GM19395 (cell line): ENCODE data around the gene SHC4.
A peak's percentile ranks its signal among the peaks of the same experiment; 100 is the strongest.
"Not testable (repeated sequence)": the region's sequence is repeated elsewhere in the genome, so short reads cannot be mapped to it uniquely, and the experiment has no call there.

ENCODE experiments used
- ATAC-seq: cut with Tn5 transposase; IDR thresholded peaks from one replicate; pipeline ENCODE4 v1.9.1; 2021; ENCODE audit warnings: mild to moderate bottlenecking, moderate library complexity; ENCODE audit not compliant: unreplicated experiment

Gene SHC4

GRCh38 chr15:48970926-48971325 lies 7.2 kb upstream of the SHC4 start:
- ATAC-seq: not testable (repeated sequence)

GRCh38 chr15:48968066-48968465 lies 4.3 kb upstream of the SHC4 start:
- ATAC-seq: no peak

- ATAC-seq: no peak
Measured at GRCh38 chr15:48967336-48967735, 3.6 kb upstream of the SHC4 start.

- peak; percentile 71 for ATAC-seq
Measured at GRCh38 chr15:48966595-48967301, 3.0 kb upstream of the SHC4 start.

- ATAC-seq: peak; percentile 61
Measured at GRCh38 chr15:48965972-48966371, 2.3 kb upstream of the SHC4 start.

GRCh38 chr15:48964898-48965297 lies 1.2 kb upstream of the SHC4 start:
- no peak for ATAC-seq

- ATAC-seq: peak; percentile 34
Measured at GRCh38 chr15:48962662-48963523, 826 bp downstream of the SHC4 start.

- ATAC-seq: no peak
Measured at GRCh38 chr15:48955967-48956366, 7.8 kb downstream of the SHC4 start.

GRCh38 chr15:48955370-48955769 lies 8.3 kb downstream of the SHC4 start:
- no peak for ATAC-seq

GRCh38 chr15:48954538-48954937 lies 9.2 kb downstream of the SHC4 start:
- no peak for ATAC-seq

- ATAC-seq: no peak
Measured at GRCh38 chr15:48946840-48947187, 16.9 kb downstream of the SHC4 start.

- no peak for ATAC-seq
Measured at GRCh38 chr15:48946074-48946839, 17.5 kb downstream of the SHC4 start.

- no peak for ATAC-seq
Measured at GRCh38 chr15:48945386-48945785, 18.3 kb downstream of the SHC4 start.

- ATAC-seq: no peak
Measured at GRCh38 chr15:48941904-48942303, 21.8 kb downstream of the SHC4 start.

GRCh38 chr15:48940508-48940907 lies 23.2 kb downstream of the SHC4 start:
- ATAC-seq: peak; percentile 86

GRCh38 chr15:48939648-48940047 lies 24.1 kb downstream of the SHC4 start:
- ATAC-seq: no peak

- ATAC-seq: no peak
Measured at GRCh38 chr15:48937886-48938285, 25.8 kb downstream of the SHC4 start.

GRCh38 chr15:48936666-48937065 lies 27.1 kb downstream of the SHC4 start:
- no peak for ATAC-seq

GRCh38 chr15:48935236-48935635 lies 28.5 kb downstream of the SHC4 start:
- ATAC-seq: no peak

GRCh38 chr15:48930735-48931134 lies 33.0 kb downstream of the SHC4 start:
- no peak for ATAC-seq

GRCh38 chr15:48929661-48930060 lies 34.1 kb downstream of the SHC4 start:
- no peak for ATAC-seq
